ENCODE data around the gene STX8. TPM values are rescaled to one million over a fixed set of nuclear protein-coding genes. Genes with fewer than 3 reads are reported as not detected.
"Not testable (repeated sequence)": the region's sequence is repeated elsewhere in the genome, so short reads cannot be mapped to it uniquely, and the experiment has no call there.

Gene STX8
- total and polyA plus RNA-seq, 2 donors = 68.4 to 101 TPM

GRCh38 chr17:9339958-9340357 is 235.7 kb downstream of the STX8 start:
- no peak for DNase-seq (ENCODE audit: extremely low spot score)
- Histone ChIP-seq H3K36me3 (ENCODE audit: insufficient read depth) (no peaks in the 10 kb centered on the region), H3K4me3 (ENCODE audit: low read depth, low read length) (no peak overlapping the region)

GRCh38 chr17:9339482-9339881 is 236.1 kb downstream of the STX8 start:
- H3K36me3 ChIP-seq (ENCODE audit: insufficient read depth); H3K4me1 ChIP-seq (ENCODE audit: insufficient read depth); H3K4me3 ChIP-seq (ENCODE audit: low read depth, low read length); DNase-seq (ENCODE audit: extremely low spot score); H3K27ac ChIP-seq (ENCODE audit: low read depth): not testable (repeated sequence)
- WGBS = 84% methylated on average over 10 of the region's 10 CpGs

More at GRCh38 chr17:9339958-9340357, 235.7 kb downstream of the STX8 start:
- Histone ChIP-seq H3K27ac (ENCODE audit: low read depth) (no peak overlapping the region), H3K4me1 (ENCODE audit: insufficient read depth) (no peaks in the 10 kb centered on the region)
- 90% methylated on average over 7 of the region's 7 CpGs for WGBS

GRCh38 chr17:9336817-9337216 is 238.8 kb downstream of the STX8 start:
- WGBS = 81% methylated on average over 2 of the region's 2 CpGs
- Histone ChIP-seq H3K4me1 (ENCODE audit: insufficient read depth) (no peaks in the 10 kb centered on the region), H3K4me3 (ENCODE audit: low read depth, low read length) (no peak overlapping the region), H3K27ac (ENCODE audit: low read depth) (no peak overlapping the region), H3K36me3 (ENCODE audit: insufficient read depth) (no peaks in the 10 kb centered on the region)
- DNase-seq (ENCODE audit: extremely low spot score) = no peak

GRCh38 chr17:9334536-9335446 is 240.8 kb downstream of the STX8 start:
- H3K4me1 ChIP-seq (ENCODE audit: insufficient read depth) = no peaks in the 10 kb centered on the region
- H3K36me3 ChIP-seq (ENCODE audit: insufficient read depth) = no peaks in the 10 kb centered on the region
- H3K27ac ChIP-seq (ENCODE audit: low read depth) = no peak overlapping the region
- 86% methylated on average over 10 of the region's 10 CpGs for WGBS
- no peak for DNase-seq (ENCODE audit: extremely low spot score)
- no peak overlapping the region for H3K4me3 ChIP-seq (ENCODE audit: low read depth, low read length)

- WGBS = 87% methylated on average over 6 of the region's 6 CpGs
- Histone ChIP-seq H3K27ac (ENCODE audit: low read depth) (no peak overlapping the region), H3K4me1 (ENCODE audit: insufficient read depth) (no peaks in the 10 kb centered on the region), H3K4me3 (ENCODE audit: low read depth, low read length) (no peak overlapping the region), H3K36me3 (ENCODE audit: insufficient read depth) (no peaks in the 10 kb centered on the region)
- no peak for DNase-seq (ENCODE audit: extremely low spot score)
Measured at GRCh38 chr17:9332132-9332494, 243.5 kb downstream of the STX8 start.

- no peak overlapping the region for H3K27ac ChIP-seq (ENCODE audit: low read depth)
- no peak for DNase-seq (ENCODE audit: extremely low spot score)
- WGBS = 86% methylated on average over 16 of the region's 16 CpGs
- H3K4me1 ChIP-seq (ENCODE audit: insufficient read depth) = no peaks in the 10 kb centered on the region
- no peak overlapping the region for H3K4me3 ChIP-seq (ENCODE audit: low read depth, low read length)
- no peaks in the 10 kb centered on the region for H3K36me3 ChIP-seq (ENCODE audit: insufficient read depth)
Measured at GRCh38 chr17:9331279-9332131, 244.1 kb downstream of the STX8 start.

- no peak for DNase-seq (ENCODE audit: extremely low spot score)
- WGBS = 88% methylated on average over 21 of the region's 21 CpGs
- H3K36me3 ChIP-seq (ENCODE audit: insufficient read depth) = no peaks in the 10 kb centered on the region
- H3K4me3 ChIP-seq (ENCODE audit: low read depth, low read length) = no peak overlapping the region
- H3K4me1 ChIP-seq (ENCODE audit: insufficient read depth) = no peaks in the 10 kb centered on the region
- H3K27ac ChIP-seq (ENCODE audit: low read depth) = no peak overlapping the region
Measured at GRCh38 chr17:9330611-9331271, 244.9 kb downstream of the STX8 start.

GRCh38 chr17:9330141-9330540 is 245.5 kb downstream of the STX8 start:
- Histone ChIP-seq H3K27ac (ENCODE audit: low read depth) (no peak overlapping the region), H3K4me1 (ENCODE audit: insufficient read depth) (no peaks in the 10 kb centered on the region), H3K36me3 (ENCODE audit: insufficient read depth) (no peaks in the 10 kb centered on the region), H3K4me3 (ENCODE audit: low read depth, low read length) (no peak overlapping the region)
- no peak for DNase-seq (ENCODE audit: extremely low spot score)
- WGBS = 89% methylated on average over 5 of the region's 5 CpGs

GRCh38 chr17:9329251-9329921 is 246.2 kb downstream of the STX8 start:
- no peak overlapping the region for H3K4me3 ChIP-seq (ENCODE audit: low read depth, low read length)
- H3K27ac ChIP-seq (ENCODE audit: low read depth) = no peak overlapping the region
- no peak for DNase-seq (ENCODE audit: extremely low spot score)
- no peaks in the 10 kb centered on the region for H3K4me1 ChIP-seq (ENCODE audit: insufficient read depth)
- WGBS = 87% methylated on average over 9 of the region's 9 CpGs
- no peaks in the 10 kb centered on the region for H3K36me3 ChIP-seq (ENCODE audit: insufficient read depth)

- Histone ChIP-seq H3K4me1 (ENCODE audit: insufficient read depth) (no peaks in the 10 kb centered on the region), H3K36me3 (ENCODE audit: insufficient read depth) (no peaks in the 10 kb centered on the region), H3K27ac (ENCODE audit: low read depth) (no peak overlapping the region), H3K4me3 (ENCODE audit: low read depth, low read length) (no peak overlapping the region)
- 97% methylated on average over 4 of the region's 4 CpGs for WGBS
- no peak for DNase-seq (ENCODE audit: extremely low spot score)
Measured at GRCh38 chr17:9324864-9325263, 250.8 kb downstream of the STX8 start.

GRCh38 chr17:9322326-9322725 is 253.3 kb downstream of the STX8 start:
- WGBS = 76% methylated on average over 2 of the region's 2 CpGs
- H3K4me3 ChIP-seq (ENCODE audit: low read depth, low read length) = no peak overlapping the region
- no peak for DNase-seq (ENCODE audit: extremely low spot score)
- H3K4me1 ChIP-seq (ENCODE audit: insufficient read depth) = no peaks in the 10 kb centered on the region
- H3K36me3 ChIP-seq (ENCODE audit: insufficient read depth) = no peaks in the 10 kb centered on the region
- no peak overlapping the region for H3K27ac ChIP-seq (ENCODE audit: low read depth)

GRCh38 chr17:9321890-9322289 is 253.7 kb downstream of the STX8 start:
- WGBS = 88% methylated on average over 5 of the region's 5 CpGs
- H3K27ac ChIP-seq (ENCODE audit: low read depth) = no peak overlapping the region

GRCh38 chr17:9315360-9315759 is 260.3 kb downstream of the STX8 start:
- no peak for DNase-seq (ENCODE audit: extremely low spot score)
- no peaks in the 10 kb centered on the region for H3K4me1 ChIP-seq (ENCODE audit: insufficient read depth)
- H3K4me3 ChIP-seq (ENCODE audit: low read depth, low read length) = no peak overlapping the region
- WGBS = 99% methylated on average over 5 of the region's 5 CpGs
- H3K27ac ChIP-seq (ENCODE audit: low read depth) = no peak overlapping the region
- no peaks in the 10 kb centered on the region for H3K36me3 ChIP-seq (ENCODE audit: insufficient read depth)

More at GRCh38 chr17:9321890-9322289, 253.7 kb downstream of the STX8 start:
- no peaks in the 10 kb centered on the region for H3K36me3 ChIP-seq (ENCODE audit: insufficient read depth)
- H3K4me3 ChIP-seq (ENCODE audit: low read depth, low read length) = no peak overlapping the region
- no peaks in the 10 kb centered on the region for H3K4me1 ChIP-seq (ENCODE audit: insufficient read depth)
- no peak for DNase-seq (ENCODE audit: extremely low spot score)

Data from urinary bladder (tissue), 4 donors.